GM21786 (cell line): ENCODE measurements around the gene PACRGL.
A peak's percentile ranks its signal among the peaks of the same experiment; 100 is the strongest.
"Not testable (repeated sequence)": the region's sequence is repeated elsewhere in the genome, so short reads cannot be mapped to it uniquely, and the experiment has no call there.

Experiments
- ATAC-seq: cut with Tn5 transposase; IDR thresholded peaks from one replicate; pipeline ENCODE4 v1.9.1; 2021; ENCODE audit not compliant: unreplicated experiment

The PACRGL gene

DNA sequence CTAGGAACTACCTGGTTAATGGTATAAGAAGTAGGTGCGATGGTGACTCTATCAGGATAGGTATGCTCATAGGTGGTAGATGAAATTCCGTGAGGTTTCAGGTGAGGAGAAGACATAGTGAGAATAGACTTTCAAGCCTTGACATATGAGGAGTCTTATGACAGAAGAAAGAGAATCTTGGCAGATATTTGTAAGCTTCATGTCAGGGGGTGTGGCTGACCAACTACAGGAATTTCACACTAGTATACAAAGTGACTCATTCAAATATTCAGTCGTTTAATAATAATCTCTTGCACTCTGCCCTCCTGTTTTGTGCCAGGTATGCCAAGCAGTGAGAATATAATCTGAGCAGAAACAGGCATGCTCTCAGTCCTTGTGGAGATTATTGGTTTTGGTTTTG lies 22.8 kb downstream of the PACRGL start:
- ATAC-seq = no peak

GRCh38 chr4:20723463-20723862 lies 23.2 kb downstream of the PACRGL start:
- no peak for ATAC-seq

DNA sequence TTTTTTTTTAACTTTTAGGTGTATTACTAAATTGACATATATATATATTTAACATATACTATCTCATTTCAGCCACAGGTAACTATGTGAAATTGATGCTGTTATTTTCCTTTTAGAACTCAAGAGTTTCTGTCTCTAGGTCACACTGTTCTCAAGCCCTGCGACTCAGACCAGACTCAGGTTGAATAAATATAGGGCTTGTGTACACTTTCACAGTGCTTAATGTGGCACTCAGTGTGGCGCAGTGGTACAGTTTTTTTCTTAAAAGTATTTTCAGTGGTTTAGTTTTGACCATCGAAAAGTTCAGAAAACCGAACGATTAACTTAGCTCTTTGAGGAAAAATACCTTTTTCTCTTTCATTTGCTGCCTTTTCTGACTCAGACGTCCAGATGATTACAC lies 24.7 kb downstream of the PACRGL start:
- peak; percentile 91 for ATAC-seq

GRCh38 chr4:20735931-20736330 lies 35.7 kb downstream of the PACRGL start:
- no peak for ATAC-seq

DNA sequence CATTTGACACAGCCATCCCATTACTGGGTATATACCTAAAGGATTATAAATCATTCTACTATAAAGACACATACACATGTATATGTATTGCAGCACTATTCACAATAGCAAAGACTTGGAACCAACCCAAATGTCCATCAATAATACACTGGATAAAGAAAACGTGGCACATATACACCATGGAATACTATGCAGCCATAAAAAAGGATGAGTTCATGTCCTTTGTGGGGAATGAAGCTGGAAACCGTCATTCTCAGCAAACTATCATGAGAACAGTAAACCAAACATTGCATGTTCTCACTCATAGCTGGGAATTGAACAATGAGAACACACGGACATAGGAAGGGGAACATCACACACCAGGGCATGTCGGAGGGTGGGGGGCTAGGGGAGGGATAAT lies 45.7 kb downstream of the PACRGL start:
- ATAC-seq = not testable (repeated sequence)

GRCh38 chr4:20752641-20753040 lies 52.4 kb downstream of the PACRGL start:
- ATAC-seq = no peak

DNA sequence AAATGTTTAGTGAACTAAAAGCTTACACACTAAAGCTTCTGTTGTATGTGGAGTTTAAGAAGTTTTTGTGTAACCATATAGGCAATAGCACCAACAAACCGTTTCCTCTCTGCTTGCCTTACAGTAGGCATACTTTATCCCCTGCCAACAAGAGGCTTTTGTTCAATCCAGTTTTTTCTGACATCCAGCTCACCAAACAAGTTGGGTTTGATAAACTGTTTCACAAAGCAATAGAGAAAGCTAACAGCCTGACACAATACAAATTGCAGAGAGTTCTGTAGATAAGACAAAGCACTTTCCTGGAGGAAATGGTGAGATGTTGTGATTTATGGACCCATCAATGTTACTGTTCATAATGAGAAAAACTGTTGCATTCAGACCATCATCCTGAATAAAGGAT lies 53.8 kb downstream of the PACRGL start:
- ATAC-seq = no peak

DNA sequence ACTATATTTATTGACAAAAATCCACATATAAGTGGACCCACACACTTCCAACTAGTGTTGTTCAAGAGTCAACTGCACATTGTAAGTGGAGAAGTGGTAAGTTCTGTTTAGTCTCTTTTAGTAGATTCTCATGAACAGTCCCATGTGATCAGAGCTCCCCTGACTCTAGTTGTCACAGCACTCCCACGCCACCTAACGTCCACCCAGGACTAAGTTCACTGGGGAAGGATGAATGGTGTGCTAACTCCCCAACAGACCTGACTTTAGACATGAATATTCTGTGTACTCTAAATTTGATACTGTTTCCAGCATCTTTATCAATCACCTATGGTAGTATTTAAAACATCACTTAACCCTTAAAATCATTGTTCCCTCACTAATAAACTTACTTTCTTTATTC lies 59.8 kb downstream of the PACRGL start:
- ATAC-seq = no peak

- no peak for ATAC-seq
Measured at GRCh38 chr4:20761382-20761781, 61.1 kb downstream of the PACRGL start.

DNA sequence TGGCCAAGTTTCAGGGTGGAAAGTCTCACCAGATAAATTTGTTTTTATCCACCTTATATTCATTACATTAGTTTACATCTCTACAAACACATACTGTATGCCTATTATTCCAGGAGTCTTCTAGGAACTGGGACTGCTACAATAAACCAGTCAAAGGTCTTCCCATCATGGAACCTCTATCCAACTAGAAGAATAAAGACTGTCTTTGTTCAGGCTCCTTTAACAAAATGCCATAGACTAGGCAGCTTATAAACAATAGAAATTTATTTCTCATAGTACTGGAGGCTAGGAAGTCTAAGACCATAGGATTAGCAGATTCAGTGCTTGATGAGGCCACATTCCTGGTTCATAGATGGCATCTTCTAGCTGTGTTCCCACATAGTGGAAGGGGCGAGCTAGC lies 61.6 kb downstream of the PACRGL start:
- no peak for ATAC-seq

DNA sequence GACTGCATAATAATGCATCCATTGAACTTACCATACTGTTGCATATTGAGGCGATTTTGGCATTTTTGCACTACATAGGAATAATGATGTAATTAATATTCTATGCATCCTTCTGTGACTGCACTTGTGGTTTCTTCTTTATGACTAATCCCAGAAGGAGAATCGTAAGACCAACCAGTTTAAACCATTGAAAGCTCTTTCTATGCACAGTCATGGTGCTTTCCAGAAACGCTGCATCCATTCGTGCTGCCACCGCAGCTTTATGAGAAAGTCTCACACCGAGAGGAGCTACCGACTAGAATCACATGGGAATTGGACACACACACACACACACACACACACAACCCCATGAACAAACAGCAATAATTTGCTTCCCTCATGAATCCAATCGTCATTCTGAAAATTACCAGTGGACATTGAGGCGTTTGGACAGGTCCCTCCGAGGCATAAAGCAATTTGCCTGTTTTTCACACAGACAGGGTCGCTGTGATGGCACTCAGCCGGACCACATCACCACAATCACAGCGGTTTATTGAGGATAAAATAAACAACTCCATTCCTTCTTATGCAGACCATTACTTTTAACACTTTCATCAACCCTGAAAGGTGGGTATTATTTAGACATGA lies 64.2 kb downstream of the PACRGL start:
- no peak for ATAC-seq

- peak; percentile 77 for ATAC-seq
Measured at GRCh38 chr4:20773144-20773997, 73.1 kb downstream of the PACRGL start.

- no peak for ATAC-seq
Measured at GRCh38 chr4:20778896-20779295, 78.6 kb downstream of the PACRGL start.

- ATAC-seq = not testable (repeated sequence)
Measured at GRCh38 chr4:20783134-20783533, 82.9 kb downstream of the PACRGL start.

- no peak for ATAC-seq
Measured at GRCh38 chr4:20787940-20788665, 87.8 kb downstream of the PACRGL start.
